Endothelial cell of umbilical vein (primary cell): ENCODE data around the gene NSUN6. TPM values are rescaled to one million over a fixed set of nuclear protein-coding genes. Genes with fewer than 3 reads are reported as not detected.

Source experiments
- BruUV-seq: library from RNA; stranded (reverse); fragments of 400-500 nt; replicated peaks from 2 replicates; lab custom pipeline; 2021; lab: Mats Ljungman, UMichigan
- CTCF ChIA-PET: fragments of 300-600, 350-600 bp; sonication (Branson Sonifier 250); formaldehyde crosslinking; loops from one replicate; lab custom pipeline; 2021; ENCODE audit warnings: antibody characterized with exemption, inconsistent platforms; lab: Charles Lee
- POLR2A ChIA-PET: fragments of 300-600, 350-600 bp; sonication (Branson Sonifier 250); formaldehyde crosslinking; loops from one replicate; lab custom pipeline; 2021; ENCODE audit warnings: antibody characterized with exemption, inconsistent platforms; lab: Charles Lee
- DNase-seq: peaks from one replicate; pipeline ENCODE4 v3.0.0-alpha.2; 2011; ENCODE audit warnings: low read depth, low spot score
- FAIRE-seq: peaks from 2 replicates; lab custom pipeline; 2011; peaks lifted over from hg19 to GRCh38; lab: Jason Lieb, UNC
- H2AFZ ChIP-seq: 2 replicates; pipeline ENCODE4 v1.6.0; 2012; ENCODE audit warnings: low read depth, low read length, control low read depth, inconsistent platforms
- H3K27ac ChIP-seq: 2 replicates; pipeline ENCODE4 v1.5.1; 2011; ENCODE audit warnings: low read depth, mild to moderate bottlenecking, control low read depth, low read length, moderate library complexity; ENCODE audit not compliant: insufficient read depth
- H3K27me3 ChIP-seq, 2 experiments: 2 replicates each; pipeline versions ENCODE4 v1.6.0 to v1.6.1; 2011; ENCODE audit warnings: low read length in 2 of 2, mixed read lengths in 1 of 2; ENCODE audit not compliant: control insufficient read depth in 2 of 2, insufficient read depth in 2 of 2
- H3K36me3 ChIP-seq, 2 experiments: 2 replicates in 1 of 2; 3 replicates in 1 of 2; pipeline ENCODE4 v1.5.1; 2011; ENCODE audit warnings: low read length in 2 of 2, mild to moderate bottlenecking in 1 of 2, moderate library complexity in 1 of 2; ENCODE audit not compliant: control insufficient read depth in 2 of 2, insufficient read depth in 2 of 2; ENCODE audit errors: extremely low read depth in 1 of 2
- H3K4me1 ChIP-seq: 3 replicates; pipeline ENCODE4 v1.5.1; 2011; ENCODE audit warnings: mild to moderate bottlenecking, low read length; ENCODE audit not compliant: control insufficient read depth, insufficient read depth; ENCODE audit errors: extremely low read depth
- H3K4me2 ChIP-seq: 2 replicates; pipeline ENCODE4 v1.6.1; 2011; ENCODE audit warnings: low read length, control low read depth, mixed read lengths; ENCODE audit not compliant: insufficient read depth
- H3K4me3 ChIP-seq, 3 experiments: fragments of 200-600 bp in 1 of 3; sonication (generic), shearing (Covaris generic) in 1 of 3; replicated peaks in 1 of 3; 2 replicates each; pipeline ENCODE4 v1.5.1; 2011 to 2016; ENCODE audit warnings: control low read depth in 3 of 3, low read length in 3 of 3, mild to moderate bottlenecking in 2 of 3, inconsistent platforms in 1 of 3, low read depth in 1 of 3, moderate library complexity in 1 of 3; ENCODE audit not compliant: insufficient read depth in 1 of 3
- H3K79me2 ChIP-seq: 2 replicates; pipeline ENCODE4 v1.6.0; 2012; ENCODE audit warnings: low read length, inconsistent platforms; ENCODE audit not compliant: control insufficient read depth, insufficient read depth
- H3K9ac ChIP-seq: replicated peaks from 2 replicates; pipeline ENCODE3; 2011; ENCODE audit warnings: low read length, control low read depth; ENCODE audit not compliant: insufficient read depth; ENCODE audit errors: extremely low read depth
- H3K9me1 ChIP-seq: replicated peaks from 3 replicates; pipeline ENCODE4 v1.6.0; 2011; ENCODE audit warnings: mild to moderate bottlenecking, low read length; ENCODE audit not compliant: control insufficient read depth, insufficient read depth; ENCODE audit errors: extremely low read depth
- H3K9me3 ChIP-seq: replicated peaks from 2 replicates; pipeline ENCODE4 v1.5.1; 2012; ENCODE audit warnings: low read length, inconsistent platforms; ENCODE audit not compliant: control insufficient read depth, insufficient read depth
- H4K20me1 ChIP-seq: replicated peaks from 2 replicates; pipeline ENCODE3; 2011; ENCODE audit warnings: mild to moderate bottlenecking, low read length; ENCODE audit not compliant: control insufficient read depth, insufficient read depth; ENCODE audit errors: extremely low read depth
- CTCF ChIP-seq, 2 donors: IDR thresholded peaks; 1 replicate in 1 of 2; 2 replicates in 1 of 2; pipeline ENCODE4 v1.5.1; 2011; ENCODE audit warnings: low read length in 2 of 2, mild to moderate bottlenecking in 2 of 2, moderate library complexity in 2 of 2, control low read depth in 1 of 2, inconsistent platforms in 1 of 2, low read depth in 1 of 2; ENCODE audit not compliant: insufficient read depth in 1 of 2; ENCODE audit errors: extremely low read depth in 1 of 2
- EZH2 ChIP-seq: IDR thresholded peaks from 2 replicates; pipeline ENCODE4 v1.6.1; 2012; ENCODE audit warnings: borderline replicate concordance, low read depth, mild to moderate bottlenecking, moderate library complexity, low read length, inconsistent platforms; ENCODE audit not compliant: severe bottlenecking
- FOS ChIP-seq: IDR thresholded peaks from 2 replicates; pipeline ENCODE4 v1.6.1; 2011; ENCODE audit warnings: mild to moderate bottlenecking, low read length, moderate library complexity, borderline replicate concordance; ENCODE audit not compliant: insufficient read depth
- GATA2 ChIP-seq: IDR thresholded peaks from 2 replicates; pipeline ENCODE4 v1.7.0; 2011; ENCODE audit warnings: low read depth, mild to moderate bottlenecking, moderate library complexity, mixed read lengths, low read length; ENCODE audit not compliant: insufficient read length, insufficient read depth
- JUN ChIP-seq: IDR thresholded peaks from 2 replicates; pipeline ENCODE4 v1.6.1; 2011; ENCODE audit warnings: borderline replicate concordance, low read depth; ENCODE audit not compliant: insufficient read length, insufficient read depth
- MAX ChIP-seq: IDR thresholded peaks from 2 replicates; pipeline ENCODE4 v1.6.1; 2011; ENCODE audit not compliant: insufficient read depth, insufficient read length
- MYC ChIP-seq: IDR thresholded peaks from one replicate; pipeline ENCODE4 v1.6.1; 2011; ENCODE audit warnings: mild to moderate bottlenecking, low read depth, low read length
- POLR2A ChIP-seq: IDR thresholded peaks from 2 replicates; pipeline ENCODE4 v1.6.1; 2012; ENCODE audit warnings: low read depth, mild to moderate bottlenecking, control low read depth, low read length
- POLR2AphosphoS5 ChIP-seq: IDR thresholded peaks from 2 replicates; pipeline ENCODE4 v1.6.1; 2012; ENCODE audit warnings: low read depth, mild to moderate bottlenecking, control low read depth, low read length, moderate library complexity; ENCODE audit not compliant: insufficient read depth
- dilution Hi-C: fragments of 300-500 bp; cut with MboI; formaldehyde crosslinking; loops from one replicate; pipeline ENCODE4 v1.15.0; 2019; ENCODE audit warnings: low sequenced_read_pairs; ENCODE audit not compliant: extremely low pct_ligation_motif_present
- intact Hi-C: fragments of 100-400 bp; cut with micrococcal nuclease; formaldehyde crosslinking; loops from one replicate; pipeline ENCODE4 v1.10.0; 2022
- polyA plus RNA-seq, 4 experiments: library from polyadenylated mRNA; depleted of rRNA in 3 of 4; stranded (reverse) in 3 of 4; unstranded in 1 of 4; fragments of >200 nt; gene quantifications; 2 replicates each; pipeline versions ENCODE4 v1.2.1 to v1.2.3, GENCODE V29; 2011 to 2012; ENCODE audit warnings: missing spikeins in 1 of 4
- total RNA-seq: library from RNA; stranded (reverse); gene quantifications from 2 replicates; pipeline ENCODE4 v1.2.3, GENCODE V29; 2021

The NSUN6 gene
- total and polyA plus RNA-seq, 2 donors (not counting 3 experiments of a cell fraction or from before 2014, with no cell fraction given): 3.3 to 5.2 TPM

GRCh38 chr10:18542832-18543231, 108.6 kb downstream of the NSUN6 start:
- no peaks in the 10 kb centered on the region for H3K9me1 ChIP-seq
- intact Hi-C loops: no loop called here
- H3K4me2 ChIP-seq: no peak overlapping the region
- POLR2A ChIA-PET: no interaction called here
- dilution Hi-C loops: no loop called here
- H3K27ac ChIP-seq: no peak overlapping the region
- FAIRE-seq (no peak), DNase-seq (no peak)
- no peak overlapping the region for H3K9ac ChIP-seq
- no peak overlapping the region for H3K4me3 ChIP-seq
- H3K79me2 ChIP-seq: no peaks in the 10 kb centered on the region
- no peak for TF ChIP-seq MYC
- TF ChIP-seq EZH2: no peak
- no peak for TF ChIP-seq GATA2
- no peak for TF ChIP-seq MAX
- TF ChIP-seq POLR2A: no peak
- TF ChIP-seq CTCF (IDR thresholded peaks at IDR 0.05; ENCODE audit: extremely low read depth in 1 of 2, insufficient read depth in 1 of 2, low read depth in 1 of 2, low read length in 2 of 2): no peak
- TF ChIP-seq JUN: no peak
- no peak for TF ChIP-seq FOS
- no peak for TF ChIP-seq POLR2AphosphoS5
- no peaks in the 10 kb centered on the region for H3K9me3 ChIP-seq
- no peaks in the 10 kb centered on the region for H3K36me3 ChIP-seq
- CTCF ChIA-PET: no interaction called here
- H2AFZ ChIP-seq: no peak overlapping the region
- H3K4me1 ChIP-seq: no peaks in the 10 kb centered on the region
- H3K27me3 ChIP-seq: no peaks in the 10 kb centered on the region
- H4K20me1 ChIP-seq: no peaks in the 10 kb centered on the region
- BruUV-seq: no TSS peak
